ENCODE results near the gene RAD50.
A peak's percentile ranks its signal among the peaks of the same experiment; 100 is the strongest.
"Not testable (repeated sequence)": the region's sequence is repeated elsewhere in the genome, so short reads cannot be mapped to it uniquely, and the experiment has no call there.

RAD50 gene

DNA sequence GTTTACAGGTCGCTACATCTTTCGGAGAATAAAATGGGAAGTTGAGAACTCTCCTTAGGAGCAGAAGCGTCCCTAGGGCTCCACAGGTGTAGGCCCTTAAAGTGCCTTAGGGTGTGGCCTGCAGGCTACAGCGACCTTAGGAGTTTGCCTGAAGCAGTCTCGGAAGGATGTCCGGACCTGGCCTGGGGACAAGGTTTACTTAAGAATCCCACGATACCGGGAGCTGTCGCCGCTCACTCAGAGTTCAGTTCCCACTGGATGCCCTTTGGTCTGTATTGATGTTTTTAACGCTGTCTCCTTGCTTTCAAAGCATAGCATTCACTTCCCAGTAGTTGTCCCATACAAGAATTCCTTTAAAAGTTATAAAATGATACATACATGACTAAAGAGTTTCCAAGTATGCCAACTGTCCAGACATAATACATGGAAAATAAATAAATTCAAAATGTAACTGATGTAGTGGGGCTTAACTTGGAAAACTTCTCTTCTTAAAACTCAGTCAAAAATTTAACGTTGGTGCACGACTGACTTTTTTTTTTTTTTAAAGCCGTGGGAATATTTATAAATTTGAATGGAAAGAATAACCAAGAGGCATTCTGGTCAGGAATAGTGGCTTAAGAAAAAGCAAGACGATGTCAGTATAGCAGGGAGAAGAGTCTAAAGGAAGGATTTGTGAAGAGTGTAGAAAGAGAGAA, 848 bp downstream of the RAD50 start:
- FAIRE-seq, result no peak

DNA sequence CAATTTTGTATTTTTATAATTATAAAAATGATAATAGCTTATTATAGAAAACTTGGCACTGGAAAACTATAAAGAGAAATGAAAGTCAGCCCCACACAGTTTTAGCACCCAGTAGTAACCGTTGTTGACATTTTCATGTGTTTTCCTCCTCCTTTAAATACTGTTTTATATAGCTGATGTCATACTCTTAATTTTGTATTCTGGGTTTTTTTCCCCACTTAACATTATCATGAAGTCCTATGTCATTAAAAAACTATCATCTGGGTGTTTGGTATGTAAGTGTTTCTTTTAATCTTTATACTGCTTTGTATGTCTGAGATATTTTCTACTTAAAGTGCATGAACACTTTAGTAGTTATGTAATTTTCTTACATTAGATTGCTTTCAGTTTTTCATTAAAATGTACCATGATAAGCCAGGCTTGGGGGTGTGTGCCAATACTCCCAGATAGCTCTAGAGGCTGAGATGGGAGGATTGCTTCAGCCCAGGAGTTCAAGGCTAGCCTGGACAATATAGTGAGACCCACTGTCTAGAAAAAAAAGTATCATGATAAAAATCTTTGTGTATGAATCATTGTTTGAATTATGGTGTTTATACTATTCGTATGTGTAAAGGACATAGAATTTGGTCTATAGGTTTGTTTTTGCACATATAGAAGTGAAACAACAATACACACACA, 2.7 kb downstream of the RAD50 start:
- no peak for FAIRE-seq

DNA sequence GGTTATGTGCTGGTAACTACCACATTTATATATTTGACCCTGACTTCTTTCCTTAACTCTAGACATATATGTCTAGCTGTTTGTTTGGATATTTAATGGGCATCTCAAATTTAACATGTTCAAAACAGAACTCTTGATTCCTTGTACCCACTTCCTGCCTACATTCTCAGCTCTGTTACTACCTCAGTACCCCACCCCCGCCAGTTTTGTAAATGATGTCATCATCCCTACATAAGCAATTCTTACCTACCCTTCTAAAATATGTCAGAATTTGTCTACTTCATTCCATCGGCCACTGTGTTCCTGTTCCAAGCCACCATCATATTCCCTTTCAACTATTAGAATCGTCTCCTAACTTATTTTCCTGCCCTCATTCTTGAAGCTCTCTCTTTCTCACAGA, 4.8 kb downstream of the RAD50 start:
- no peak for FAIRE-seq

DNA sequence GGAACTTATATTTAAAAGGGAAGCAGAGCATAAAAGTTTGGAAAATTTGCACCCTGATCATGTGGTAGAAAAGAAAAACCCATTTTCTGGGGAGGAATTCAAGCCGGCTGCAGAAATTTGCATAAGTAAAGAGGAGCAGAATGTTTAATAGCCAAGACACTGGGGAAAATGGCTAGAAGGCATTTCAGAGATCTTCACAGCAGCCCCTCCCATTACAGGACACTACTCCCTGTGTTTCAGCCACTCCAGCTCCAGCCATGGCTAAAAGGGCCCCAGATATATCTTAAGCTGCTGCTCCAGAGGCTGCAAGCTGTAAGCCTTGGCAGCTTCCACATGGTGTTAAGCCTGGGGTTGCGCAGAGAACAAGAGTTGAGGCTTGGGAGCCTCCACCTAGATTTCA, 7.8 kb downstream of the RAD50 start:
- not testable (repeated sequence) for FAIRE-seq

DNA sequence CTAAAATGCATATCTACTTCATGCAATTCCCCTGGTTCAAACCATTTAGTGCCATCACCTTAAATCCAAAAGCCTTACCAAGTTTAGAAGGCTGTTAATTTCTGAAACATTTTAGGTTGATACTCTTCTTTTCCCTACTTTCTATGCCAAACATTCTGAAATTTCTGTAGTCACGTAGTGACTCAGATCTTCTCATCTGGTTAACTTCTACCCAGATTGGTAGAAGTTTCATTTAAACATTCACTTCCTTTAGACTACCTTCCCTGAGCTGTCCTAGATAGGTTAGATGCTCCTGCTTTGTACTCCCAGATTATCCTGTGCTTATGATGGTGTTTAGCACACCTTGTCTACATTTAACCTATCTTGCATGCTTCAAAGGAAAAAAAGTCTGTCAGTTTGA, 9.9 kb downstream of the RAD50 start:
- FAIRE-seq, result no peak

DNA sequence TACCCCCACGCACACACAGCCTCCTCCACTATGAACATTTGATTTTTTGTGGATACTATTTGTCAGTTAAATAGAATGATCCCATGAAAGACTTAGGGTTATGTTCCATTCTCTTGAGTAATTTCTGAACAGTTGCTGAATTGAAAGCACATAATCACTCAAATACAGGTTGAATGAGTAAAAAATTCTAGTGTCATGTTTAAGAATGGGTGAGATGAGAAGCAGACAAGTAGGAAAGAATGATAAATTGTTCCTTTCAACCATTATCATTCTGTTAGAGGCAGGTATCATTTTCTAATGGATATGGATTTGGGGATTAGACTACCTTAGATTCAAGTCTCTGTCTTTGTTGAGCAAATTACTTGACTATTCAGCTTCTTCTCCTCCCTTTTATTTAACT, 19.3 kb downstream of the RAD50 start:
- no peak for FAIRE-seq

DNA sequence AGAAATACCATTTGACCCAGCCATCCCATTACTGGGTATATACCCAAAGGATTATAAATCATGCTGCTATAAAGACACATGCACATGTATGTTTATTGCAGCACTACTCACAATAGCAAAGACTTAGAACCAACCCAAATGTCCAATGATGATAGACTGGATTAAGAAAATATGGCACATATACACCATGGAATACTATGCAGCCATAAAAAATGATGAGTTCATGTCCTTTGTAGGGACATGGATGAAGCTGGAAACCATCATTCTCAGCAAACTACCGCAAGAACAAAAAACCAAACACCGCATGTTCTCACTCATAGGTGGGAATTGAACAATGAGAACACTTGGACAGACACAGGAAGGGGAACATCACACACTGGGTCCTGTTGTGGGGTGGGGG, 27.8 kb downstream of the RAD50 start:
- FAIRE-seq, result not testable (repeated sequence)

DNA sequence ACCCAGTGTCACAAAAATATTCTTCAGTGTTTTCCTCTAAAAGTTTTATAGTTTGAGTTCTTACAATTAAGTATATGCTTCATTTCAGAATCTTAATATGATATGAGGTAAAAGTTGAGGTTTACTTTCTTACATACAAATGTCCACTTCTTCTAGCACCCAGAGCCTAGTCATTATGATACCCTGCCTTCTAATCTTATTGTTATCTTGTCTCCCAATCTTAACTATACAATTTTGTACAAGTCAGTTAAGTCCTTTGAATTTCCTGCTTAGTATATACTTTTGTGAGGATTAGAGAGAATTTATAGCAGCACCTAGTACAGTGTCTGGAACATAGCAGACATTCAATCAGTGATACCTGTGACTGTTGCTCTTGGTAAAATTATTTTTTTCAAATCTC, 29.3 kb downstream of the RAD50 start:
- no peak for FAIRE-seq

DNA sequence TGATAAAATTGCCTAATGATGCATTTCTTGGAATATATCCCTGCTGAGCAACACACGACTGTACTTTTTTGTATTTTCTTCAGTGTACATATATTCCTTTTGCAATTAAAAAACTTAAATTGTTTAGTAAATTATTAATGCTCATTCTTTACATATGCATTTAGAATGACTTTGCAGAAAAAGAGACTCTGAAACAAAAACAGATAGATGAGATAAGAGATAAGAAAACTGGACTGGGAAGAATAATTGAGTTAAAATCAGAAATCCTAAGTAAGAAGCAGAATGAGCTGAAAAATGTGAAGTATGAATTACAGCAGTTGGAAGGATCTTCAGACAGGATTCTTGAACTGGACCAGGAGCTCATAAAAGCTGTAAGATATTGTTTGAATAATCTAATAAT, 32.7 kb downstream of the RAD50 start:
- peak; percentile 3 for FAIRE-seq

DNA sequence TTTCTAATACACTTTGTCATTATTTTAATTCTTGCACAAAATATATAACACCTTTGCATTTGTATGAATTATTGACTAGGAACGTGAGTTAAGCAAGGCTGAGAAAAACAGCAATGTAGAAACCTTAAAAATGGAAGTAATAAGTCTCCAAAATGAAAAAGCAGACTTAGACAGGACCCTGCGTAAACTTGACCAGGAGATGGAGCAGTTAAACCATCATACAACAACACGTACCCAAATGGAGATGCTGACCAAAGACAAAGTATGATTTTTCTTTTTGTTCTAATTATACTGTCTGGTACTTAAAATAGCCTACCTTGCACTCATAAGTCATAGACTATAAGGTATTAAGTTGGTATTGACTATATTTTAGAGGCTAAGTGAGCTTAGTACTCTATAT, 34.4 kb downstream of the RAD50 start:
- FAIRE-seq, result no peak

DNA sequence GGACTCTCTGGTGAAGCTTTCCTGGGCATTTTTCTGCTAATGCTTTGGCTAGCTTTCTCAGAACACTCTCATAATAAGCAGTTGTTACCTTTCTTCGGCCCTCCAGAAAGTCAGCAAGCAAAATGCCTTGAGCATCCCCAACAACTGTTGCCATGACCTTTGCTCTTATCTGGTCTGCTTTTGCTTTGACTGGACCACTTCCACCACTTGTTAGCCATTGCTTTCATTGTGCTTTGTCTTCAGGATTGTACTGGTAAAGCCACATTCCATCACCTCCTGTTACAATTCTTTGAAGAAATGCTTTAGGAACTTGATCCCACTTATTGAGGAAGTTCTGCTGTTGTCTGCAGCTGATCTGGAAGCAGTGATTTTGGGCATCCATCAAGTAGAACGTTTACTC, 35.7 kb downstream of the RAD50 start:
- FAIRE-seq, result no peak

DNA sequence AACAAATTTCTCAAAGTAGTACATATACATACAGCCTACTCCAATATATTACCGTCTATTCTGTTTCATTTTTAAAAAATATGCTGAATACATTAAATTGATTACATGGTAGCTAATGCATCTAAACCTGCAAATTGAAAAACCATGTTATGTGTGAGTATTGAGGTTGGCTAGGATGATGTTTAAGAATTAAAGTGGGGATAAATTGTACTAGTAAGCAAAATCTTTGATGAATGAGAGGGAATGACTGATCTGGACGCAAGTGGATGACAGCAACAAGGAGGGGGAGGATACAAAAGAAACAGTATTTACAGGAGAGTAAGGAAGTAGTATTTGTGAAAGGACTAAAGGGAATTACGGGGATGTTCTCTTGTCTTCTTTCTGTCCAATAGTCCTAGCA, 37.4 kb downstream of the RAD50 start:
- no peak for FAIRE-seq

DNA sequence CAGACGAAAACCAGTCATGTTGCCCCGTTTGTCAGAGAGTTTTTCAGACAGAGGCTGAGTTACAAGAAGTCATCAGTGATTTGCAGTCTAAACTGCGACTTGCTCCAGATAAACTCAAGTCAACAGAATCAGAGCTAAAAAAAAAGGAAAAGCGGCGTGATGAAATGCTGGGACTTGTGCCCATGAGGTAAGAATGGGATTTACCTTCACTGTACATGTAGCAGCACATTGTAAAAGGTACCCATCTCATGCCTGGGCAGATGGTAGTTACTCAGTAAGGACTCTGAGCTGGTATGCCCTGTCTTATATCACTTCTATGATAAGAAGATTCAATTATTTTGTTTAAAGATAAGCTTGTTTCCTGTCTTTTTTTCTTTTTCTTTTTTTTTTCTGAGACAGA, 38.8 kb downstream of the RAD50 start:
- no peak for FAIRE-seq

DNA sequence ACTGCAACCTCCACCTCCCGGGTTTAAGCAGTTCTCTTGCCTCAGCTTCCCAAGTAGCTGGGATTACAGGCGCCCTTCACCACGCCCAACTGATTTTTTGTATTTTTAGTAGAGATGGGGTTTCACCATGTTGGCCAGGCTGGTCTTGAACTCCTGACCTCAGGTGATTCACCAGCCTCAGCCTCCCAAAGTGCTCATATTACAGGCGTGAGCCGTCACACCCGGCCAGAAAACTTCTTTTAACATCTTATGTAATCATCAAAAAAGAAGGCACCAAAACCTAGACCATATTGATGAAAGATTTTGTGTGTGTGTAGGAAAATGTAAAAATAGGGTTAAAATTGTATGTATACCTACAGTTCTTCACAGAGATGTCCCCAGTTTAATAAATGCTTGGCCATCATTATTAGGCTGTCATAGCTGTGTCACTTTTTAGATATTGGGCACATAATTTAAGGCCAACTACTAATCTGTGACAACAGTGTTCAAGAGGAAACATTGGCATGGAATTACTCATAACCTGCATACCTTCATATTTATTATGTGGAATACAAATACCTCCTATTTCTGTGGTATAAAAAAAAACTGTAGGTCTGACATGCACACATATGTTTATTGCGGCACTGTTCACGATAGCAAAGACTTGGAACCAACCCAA, 44.4 kb downstream of the RAD50 start:
- FAIRE-seq, result no peak

DNA sequence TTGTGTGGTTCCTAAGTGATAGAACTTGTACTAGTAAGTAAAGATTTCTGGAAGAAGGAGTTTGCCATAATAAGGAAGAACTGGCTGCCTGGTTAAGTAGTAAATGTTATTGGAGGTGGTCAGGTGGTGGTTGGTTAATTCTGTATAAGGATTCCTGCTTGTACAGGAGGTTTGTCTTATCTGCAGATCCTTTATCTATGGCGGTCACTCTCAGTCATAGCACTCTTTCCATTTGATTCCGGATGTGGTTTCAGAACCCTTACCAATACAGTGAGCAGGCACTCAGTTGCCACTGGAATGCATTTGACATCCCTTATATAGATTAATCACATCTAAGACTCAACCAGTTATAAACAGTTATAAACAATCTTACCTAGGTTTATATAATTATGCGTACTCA, 50.3 kb downstream of the RAD50 start:
- FAIRE-seq, result no peak

DNA sequence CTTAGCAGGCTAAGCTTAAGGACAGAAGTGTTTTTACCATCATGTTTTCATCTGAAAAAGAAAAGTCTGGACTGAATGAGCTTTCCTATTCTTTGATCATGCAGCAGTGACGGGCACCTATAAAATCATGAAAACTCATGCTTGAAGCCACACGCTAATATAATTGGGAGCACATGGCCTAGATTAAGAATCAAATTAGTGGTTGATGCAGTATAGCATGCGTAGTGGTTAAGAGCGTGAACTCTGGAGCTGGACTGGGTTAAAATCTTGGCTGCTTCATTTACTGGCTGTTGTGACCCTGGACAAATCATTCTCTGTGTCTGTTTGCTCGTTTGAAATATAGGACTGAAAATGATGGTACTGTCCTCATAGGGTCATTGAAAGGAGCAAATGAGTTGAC, 51.3 kb downstream of the RAD50 start:
- no peak for FAIRE-seq

DNA sequence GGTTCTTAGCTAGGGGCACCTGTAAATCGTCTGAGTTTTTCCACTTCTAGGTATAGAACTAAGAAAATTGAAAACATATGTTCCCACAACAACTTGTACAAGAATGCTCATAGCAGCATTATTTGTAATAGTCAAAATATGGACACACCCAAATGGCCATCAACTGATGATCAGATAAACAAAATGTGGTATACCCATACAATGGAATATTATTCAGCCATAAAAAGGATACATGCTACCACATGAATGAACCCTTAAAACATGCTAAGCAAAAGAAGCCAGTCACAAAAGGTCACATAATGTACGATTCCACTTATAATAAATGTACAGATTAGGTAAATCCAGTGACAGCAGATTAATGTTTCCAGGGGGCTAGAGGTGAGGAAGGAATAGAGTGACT, 55.2 kb downstream of the RAD50 start:
- FAIRE-seq, result no peak

DNA sequence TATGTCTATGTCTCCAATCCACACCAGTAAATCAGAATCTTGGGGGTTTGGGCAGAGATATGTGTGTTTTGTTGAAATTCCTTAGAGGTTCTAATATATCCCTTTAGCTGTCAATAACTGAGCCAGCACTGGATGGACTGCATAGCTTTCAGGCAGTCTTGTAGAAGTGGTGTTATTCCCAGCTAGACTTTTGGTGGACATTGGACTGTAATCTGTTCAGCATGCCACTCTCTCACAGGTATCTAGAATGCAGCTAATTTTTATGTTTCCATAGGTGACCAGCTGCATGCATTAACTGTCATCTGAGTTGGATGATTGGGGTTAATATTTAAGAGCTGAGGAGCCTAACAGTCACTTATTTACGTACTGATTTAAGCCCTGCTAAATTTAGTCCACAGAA, 56.1 kb downstream of the RAD50 start:
- no peak for FAIRE-seq

DNA sequence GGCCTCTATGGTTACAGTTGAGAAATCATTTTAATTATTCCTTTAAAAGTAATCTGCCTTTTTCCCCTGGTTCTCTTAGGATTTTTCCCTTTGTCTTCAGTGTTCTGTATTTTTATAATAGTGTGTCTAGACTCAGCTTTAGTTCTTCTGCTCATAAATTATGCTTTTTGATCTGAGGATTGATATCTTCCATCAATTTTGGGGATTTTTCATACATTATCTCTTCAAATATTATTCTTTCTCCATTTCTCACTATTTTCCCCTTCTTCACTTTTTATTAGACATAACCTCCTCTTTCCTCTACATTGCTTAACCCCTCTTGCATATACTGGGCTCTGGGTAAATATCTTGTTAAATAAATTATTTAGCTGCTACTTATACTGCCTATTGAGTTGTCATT, 64.9 kb downstream of the RAD50 start:
- FAIRE-seq, result no peak

DNA sequence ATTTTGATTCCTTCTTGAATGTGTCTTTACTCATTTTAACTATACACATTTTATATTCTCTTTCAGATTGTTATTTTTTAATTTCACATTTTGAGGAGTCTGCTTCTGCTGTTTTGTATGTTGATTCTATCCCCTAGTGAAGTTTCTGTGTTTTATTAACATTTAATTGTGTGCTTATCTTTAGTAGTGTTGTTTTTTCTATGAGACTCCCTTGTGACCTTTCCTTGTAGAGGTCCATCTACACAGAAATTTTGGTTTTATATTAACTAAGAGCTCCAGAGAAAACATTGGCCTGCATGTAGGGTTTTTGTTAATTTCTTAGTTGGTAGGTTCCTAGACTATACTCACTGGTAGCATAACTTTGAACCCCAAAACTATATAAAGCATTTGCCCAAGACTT, 65.8 kb downstream of the RAD50 start:
- FAIRE-seq, result no peak

DNA sequence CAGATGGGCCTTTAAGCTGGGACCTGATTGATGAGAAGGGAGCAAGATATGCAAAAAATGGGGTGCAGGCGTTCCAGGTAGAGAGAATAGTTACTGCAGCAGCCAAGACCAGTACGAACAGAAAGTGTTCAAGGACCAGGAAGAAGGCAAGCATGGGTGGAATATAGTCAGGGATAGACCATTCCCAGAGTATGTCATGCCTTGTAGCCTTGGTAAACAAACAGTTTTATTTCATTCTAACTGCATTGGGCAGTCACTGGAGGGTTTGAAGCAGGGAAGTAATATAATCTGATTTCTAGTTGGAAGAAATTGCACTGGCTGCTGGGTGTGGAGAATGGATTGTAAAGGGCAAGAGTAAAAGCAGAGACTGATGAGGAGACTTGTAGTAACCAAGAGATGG, 70.7 kb downstream of the RAD50 start:
- no peak for FAIRE-seq

DNA sequence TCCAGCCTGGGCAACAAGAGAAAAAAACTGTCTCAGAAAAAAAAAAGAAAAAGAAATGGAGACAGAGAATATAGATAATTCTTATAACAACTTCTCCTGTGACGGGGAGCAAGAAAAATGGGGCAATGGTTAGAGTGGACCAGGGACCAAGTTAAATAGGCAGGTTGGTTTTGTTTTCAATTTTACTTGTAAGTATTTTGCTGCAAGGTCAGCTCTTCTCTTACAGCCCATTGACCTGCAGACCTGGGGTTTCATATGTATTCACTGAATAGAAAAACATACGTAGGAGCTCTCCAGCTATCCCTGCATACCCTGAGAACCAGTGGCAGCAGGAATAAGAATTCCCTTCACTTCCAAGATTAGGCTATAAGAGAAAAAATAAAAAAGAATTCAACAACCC, 72.0 kb downstream of the RAD50 start:
- FAIRE-seq, result no peak

DNA sequence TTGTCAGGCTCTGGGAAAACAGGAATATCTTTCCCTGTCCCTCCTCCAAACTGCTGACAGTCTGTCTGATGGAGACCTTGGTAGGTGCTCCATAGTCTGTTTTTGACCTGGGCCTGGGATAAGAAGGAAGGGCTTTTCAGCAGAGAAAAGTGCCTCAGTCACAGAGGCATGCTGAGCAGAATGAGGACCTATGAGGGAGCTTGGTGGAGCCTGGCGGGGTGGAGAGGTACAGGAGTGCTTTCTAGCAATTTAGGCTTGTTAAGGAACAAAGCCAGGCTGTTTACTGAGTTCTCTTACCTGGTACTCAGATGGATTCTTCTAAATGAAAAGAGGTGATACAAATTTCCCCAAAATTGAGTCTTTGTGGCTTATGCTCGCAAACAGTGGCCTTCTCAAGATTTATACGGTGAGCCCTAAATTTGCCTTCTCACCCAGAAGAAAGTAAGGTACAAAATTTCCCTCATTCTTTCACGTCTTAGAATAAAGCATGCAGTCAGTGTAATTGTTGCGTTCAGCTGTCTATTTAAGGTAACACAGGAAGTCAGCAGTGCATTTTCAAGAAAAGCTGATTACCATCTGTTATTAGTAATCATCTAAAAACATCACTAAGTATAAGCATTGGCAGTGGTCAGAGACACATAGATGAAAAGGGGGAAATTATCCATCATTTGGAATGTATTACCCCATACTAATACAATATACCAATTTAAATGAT, 72.6 kb downstream of the RAD50 start:
- FAIRE-seq, result no peak

DNA sequence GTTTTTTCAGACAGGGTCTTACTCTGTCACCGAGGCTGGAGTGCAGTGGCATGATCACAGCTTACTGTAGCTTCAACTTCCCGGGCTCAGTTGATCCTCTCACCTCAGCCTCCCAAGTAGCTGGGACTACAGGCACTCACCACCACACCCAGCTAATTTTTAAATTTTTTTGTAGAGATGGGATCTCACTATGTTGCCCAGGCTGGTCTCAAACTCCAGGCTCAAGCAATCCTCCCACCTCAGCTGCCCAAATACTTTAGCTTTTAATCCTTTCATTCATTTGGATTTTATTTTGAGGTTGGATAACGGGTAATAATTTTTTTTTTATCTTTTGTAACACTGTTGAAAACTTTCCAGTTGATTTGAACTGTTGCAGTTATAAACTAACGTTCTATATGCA, 76.8 kb downstream of the RAD50 start:
- not testable (repeated sequence) for FAIRE-seq

All from G401.6 (cell line).